Activated T-cell treated with anti-CD3 and anti-CD28 coated beads for 24 hours (primary cell): ENCODE measurements around the gene APBA3.

Experiments used
- DNase-seq: peaks from one replicate; pipeline ENCODE4 v3.0.0-alpha.2; 2020; ENCODE audit warnings: low read depth

APBA3 gene

DNA sequence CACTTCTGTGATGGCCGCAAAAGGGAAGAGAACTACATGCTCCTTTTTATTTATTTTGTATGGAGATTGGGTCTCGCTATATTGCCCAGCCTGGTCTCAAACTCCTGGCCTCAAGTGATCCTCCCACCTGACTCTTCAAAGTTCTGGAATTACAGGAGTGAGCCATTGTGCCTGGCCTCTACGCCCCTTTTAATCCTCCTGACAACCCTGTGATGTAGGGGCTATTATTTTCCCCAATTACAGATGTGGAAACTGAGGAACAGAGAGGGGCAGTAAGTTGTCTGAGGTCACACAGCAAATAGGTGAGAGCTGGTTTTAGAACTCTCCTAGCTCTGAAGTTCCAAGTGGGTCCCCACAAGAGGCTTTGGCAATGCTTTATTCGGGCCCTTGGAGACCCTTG lies 41.6 kb downstream of the APBA3 start:
- DNase-seq = no peak

DNA sequence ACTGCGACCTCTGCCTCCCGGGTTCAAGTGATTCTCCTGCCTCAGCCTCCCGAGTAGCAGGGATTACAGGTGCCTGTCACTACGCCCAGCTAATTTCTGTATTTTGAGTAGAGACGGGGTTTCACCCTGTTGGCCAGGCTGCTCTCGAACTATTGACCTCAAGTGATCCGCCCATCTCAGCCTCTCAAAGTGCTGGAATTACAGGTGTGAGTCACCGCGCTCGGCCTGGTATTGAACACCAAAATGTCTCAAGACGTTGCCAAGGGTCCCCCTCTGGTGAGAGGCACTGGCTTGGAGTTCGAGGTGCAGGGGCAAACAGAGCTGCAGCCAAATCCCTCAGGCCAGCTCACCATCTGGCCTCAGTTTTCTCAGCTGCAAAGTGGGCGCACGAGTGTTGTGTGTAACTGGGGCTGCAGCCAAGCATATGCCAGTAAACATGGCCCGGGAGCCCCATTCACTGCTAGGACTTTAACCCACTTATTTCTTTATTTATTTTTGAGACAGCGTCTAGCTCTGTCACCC lies 45.3 kb downstream of the APBA3 start:
- no peak for DNase-seq

DNA sequence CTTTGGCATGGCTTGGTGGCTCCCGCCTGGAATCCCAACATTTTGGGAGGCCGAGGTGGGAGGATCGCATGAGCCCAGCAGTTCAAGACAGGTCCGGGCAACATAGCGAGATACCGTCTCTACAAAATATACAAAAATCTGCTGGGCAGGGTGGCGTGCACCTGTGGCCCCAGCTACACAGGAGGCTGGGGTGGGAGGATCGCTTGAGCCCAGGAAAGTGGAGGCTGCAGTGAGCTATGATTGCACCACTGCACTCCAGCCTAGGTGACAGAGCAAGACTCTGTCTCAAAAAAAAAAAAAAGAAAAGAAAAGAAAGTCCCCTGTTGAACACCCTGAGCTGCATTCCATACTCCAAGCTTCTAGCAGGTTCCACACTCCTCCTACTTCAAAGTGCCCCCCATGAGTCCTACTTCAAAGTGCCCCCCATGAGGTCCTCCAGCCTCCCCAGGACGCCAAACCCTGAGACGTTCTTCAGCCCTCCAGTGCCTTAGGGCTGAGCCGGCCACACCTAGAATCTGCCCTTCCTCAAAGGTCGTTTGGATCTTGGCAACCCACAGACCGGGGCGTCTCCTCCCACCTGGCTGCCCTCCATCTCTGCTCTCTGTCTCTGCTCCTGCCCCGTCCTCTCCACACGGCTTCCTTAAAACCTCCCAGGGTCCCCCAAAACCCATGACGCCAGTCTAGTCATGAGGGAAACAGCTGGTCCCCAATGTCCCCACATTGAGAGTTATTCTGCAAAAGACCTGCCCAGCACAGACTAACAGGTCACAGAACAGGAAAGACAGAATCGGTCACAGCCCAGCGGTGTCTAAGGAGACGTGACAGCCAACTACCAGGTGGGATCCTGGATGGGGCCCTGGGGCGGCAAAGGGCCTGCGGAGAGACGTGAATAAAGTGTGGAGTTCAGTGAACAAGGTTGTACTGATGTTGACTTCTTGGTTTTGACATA lies 48.6 kb downstream of the APBA3 start:
- no peak for DNase-seq

DNA sequence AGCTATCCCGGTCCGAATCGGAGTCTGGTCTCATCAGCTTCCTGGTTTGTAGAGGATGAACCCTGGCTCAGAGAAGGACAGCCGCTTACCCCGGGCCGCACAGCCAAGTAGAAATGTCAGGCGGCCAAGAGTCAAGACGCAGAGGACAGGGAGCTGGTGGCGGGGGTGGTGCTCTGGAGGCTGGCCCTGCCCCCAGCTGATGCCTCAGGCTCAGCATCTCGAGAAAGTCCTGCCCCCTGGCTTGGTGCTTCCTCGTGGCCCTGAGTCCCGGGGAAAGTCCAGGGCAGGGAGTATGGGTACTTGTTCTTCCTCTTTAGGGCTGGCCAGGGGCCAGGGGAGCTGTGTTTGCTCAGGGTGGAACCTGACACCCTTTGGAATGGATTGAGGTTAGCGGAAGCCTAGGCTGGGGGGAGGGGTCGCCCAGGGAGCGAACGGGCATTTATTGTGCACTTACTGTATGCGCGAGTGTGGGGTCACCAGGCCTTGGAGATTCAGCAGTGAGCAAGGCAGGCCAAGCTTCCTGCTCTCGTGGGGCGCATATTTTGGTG lies 51.2 kb downstream of the APBA3 start:
- DNase-seq = no peak

DNA sequence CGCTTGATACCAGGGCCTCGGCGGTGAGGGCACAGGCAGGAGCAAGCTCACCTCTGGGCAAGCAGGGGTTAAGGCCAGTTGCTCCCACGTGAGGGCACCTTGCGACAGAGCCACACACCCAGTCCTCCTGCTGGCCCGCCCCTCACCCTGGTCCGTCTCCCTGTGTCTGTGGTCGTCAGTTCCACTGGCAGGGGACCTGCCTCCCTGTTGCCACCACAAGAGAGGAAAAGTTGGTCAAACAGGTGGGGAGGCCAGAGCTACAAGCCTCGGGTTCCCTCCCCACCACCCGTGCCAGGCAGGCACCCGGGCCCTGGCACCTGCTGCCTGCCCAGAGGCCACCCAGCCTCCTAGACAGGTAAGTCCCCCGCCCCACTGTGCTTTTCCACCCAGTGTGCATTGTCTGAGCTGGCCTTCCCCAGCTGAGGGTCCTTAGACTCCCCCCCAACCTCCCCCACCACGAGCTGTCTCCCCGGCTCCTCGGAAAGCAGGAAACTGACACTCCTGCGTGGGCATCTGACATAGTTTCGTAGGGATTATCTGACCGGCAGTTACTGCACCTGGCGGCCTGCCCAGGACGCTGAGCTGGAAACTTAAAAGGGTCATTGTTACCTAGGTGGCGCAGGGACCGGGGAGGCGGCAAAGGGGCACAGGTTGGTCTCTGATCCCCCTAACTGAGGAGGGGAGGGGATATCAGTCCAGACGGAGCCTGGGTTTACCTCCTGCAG lies 53.1 kb downstream of the APBA3 start, which contains the start of gene TJP3:
Gene TJP3, plus strand, starts transcription at position 178 of the 725 bp plus-strand sequence. CDS start 20,049 bp downstream, outside the sequence.
- DNase-seq = no peak

DNA sequence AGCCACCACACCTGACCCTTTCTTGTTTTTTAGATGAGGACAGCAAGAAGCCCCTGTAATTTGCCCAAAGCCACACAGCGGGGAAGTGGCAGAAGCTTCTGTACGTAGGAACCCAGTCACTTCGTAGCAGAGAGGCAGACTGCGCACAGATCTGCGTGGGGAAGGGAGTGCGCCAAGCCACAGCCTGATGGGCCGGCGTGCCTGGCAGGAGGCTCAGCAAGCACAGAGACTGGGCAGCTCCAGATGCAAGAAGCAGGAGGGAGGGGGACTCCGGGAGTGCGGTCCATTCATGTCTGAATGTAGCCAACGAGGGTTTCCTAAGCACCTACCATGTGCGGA lies 53.7 kb downstream of the APBA3 start:
- DNase-seq = no peak

DNA sequence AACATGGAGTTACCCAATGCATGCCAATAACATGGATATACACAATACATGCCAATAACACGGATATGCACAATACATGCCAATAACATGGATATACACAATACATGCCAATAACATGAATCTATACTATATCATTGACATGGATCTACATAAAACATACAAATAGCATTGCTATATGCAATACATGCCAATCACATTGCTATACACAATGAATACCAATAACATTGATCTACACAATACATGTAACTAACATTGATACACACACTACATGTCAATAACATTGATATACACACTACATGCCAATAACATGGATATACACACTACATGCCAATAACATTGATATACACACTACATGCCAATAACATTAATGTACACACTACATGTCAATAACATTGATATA lies 60.3 kb downstream of the APBA3 start:
- DNase-seq = no peak
